ENCODE measurements around the gene DNAJC25.

DNA sequence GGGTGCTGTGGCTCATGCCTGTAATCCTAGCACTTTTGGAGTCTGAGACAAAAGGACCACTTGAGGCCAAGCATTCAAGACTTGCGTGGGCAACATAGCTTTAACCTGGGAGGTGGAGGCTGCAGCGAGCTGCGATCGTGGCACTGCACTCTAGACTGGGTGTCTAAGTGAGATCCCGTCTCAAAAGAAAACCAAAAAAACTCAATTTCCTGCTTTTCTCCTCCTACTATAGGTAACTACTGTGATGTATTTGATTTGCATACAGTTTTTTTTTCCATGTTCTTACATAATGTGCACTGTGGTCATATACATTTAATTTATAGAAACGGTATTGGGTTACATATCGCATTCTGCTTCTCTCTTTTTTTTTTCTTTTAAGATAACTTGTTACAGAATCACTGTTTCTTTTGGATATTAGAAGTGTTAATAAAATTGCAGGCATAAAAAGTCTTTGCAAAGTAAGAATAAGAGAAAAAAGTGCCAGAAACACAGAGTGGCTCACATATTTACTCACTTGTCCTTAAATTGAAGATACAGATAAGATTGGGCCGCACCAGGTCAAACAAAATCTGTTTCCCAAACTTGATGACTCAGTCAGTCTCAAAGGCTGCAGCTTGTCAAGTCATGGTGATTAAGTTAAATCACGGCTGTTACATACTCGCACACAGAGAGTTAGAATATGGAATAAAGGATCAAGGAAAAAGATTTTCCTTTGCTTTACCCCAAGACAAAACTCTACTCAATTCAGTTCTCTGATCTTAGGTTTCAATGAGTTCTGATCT is 29.7 kb upstream of the DNAJC25 start:
- TF ChIP-seq, protein P1, sequence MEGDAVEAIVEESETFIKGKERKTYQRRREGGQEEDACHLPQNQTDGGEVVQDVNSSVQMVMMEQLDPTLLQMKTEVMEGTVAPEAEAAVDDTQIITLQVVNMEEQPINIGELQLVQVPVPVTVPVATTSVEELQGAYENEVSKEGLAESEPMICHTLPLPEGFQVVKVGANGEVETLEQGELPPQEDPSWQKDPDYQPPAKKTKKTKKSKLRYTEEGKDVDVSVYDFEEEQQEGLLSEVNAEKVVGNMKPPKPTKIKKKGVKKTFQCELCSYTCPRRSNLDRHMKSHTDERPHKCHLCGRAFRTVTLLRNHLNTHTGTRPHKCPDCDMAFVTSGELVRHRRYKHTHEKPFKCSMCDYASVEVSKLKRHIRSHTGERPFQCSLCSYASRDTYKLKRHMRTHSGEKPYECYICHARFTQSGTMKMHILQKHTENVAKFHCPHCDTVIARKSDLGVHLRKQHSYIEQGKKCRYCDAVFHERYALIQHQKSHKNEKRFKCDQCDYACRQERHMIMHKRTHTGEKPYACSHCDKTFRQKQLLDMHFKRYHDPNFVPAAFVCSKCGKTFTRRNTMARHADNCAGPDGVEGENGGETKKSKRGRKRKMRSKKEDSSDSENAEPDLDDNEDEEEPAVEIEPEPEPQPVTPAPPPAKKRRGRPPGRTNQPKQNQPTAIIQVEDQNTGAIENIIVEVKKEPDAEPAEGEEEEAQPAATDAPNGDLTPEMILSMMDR (IDR thresholded peaks at IDR 0.05; ENCODE audit: low read length), result no peak
- TF ChIP-seq EZH2phosphoT487 (IDR thresholded peaks at IDR 0.05; ENCODE audit: low read length) (no peak), EZH2 (optimal IDR thresholded peaks at IDR 0.05; ENCODE audit: low read depth, low read length) (no peak)
